Left cardiac atrium (tissue), 4 donors: ENCODE results near the gene EML4. TPM values are rescaled to one million over a fixed set of nuclear protein-coding genes. Genes with fewer than 3 reads are reported as not detected.

ENCODE experiments used
- ATAC-seq, 2 donors: fragments of 200-7000 bp; cut with Tn5 transposase; one replicate each; pipeline ENCODE4 v1.9.1; 2020; ENCODE audit warnings: mild to moderate bottlenecking in 2 of 2, moderate library complexity in 2 of 2
- DNase-seq: peaks from one replicate; pipeline ENCODE4 v3.0.0-alpha.2; 2020
- intact Hi-C, 2 donors: fragments of 100-400 bp; cut with DNase I; formaldehyde crosslinking; loops; one replicate each; pipeline versions ENCODE4 v1.14.1 to v1.15.1; 2022 to 2023
- total RNA-seq, 2 donors: library from RNA; stranded (reverse); fragmentation: NEBNext Ultra II Directional; extraction: Animal tissue kit (Norgen Biotek cat#: 25700); gene quantifications; one replicate each; pipeline ENCODE4 v1.2.1, GENCODE V29; 2021
- donor health status: DM: no; HTN: yes; CAD: no.
- donor health status: DM: no; HTN: yes; CAD: no; lungs with severe emphysema.
- donor health status: DM: yes; HTN: yes; CAD: no.
- donor health status: Dilated cardiomyopathy.

Gene EML4
- total RNA-seq, 2 donors from 2014 or later, result 8.5 to 12.4 TPM

- ATAC-seq (peak; percentile 84), DNase-seq (peak; percentile 22)
- intact Hi-C loops, result loop anchor here (2.0 to 5.0 kb wide), 2 partner anchors 141 to 142 kb away; no protein-coding TSS in a partner anchor
Measured at GRCh38 chr2:42238644-42239288, 69.6 kb downstream of the EML4 start.

- intact Hi-C loops, result loop anchor here (2.0 to 5.0 kb wide), 2 partner anchors 142 kb away; no protein-coding TSS in a partner anchor
- no peak for ATAC-seq
Measured at GRCh38 chr2:42239289-42239661, 70.1 kb downstream of the EML4 start.

GRCh38 chr2:42239811-42240210 is 70.7 kb downstream of the EML4 start:
- intact Hi-C loops, result loop anchor here (2.0 to 5.0 kb wide), 2 partner anchors 143 kb away; no protein-coding TSS in a partner anchor
- ATAC-seq (no peak), DNase-seq (no peak)

More at GRCh38 chr2:42239289-42239661, 70.1 kb downstream of the EML4 start:
- no peak for DNase-seq

DNA sequence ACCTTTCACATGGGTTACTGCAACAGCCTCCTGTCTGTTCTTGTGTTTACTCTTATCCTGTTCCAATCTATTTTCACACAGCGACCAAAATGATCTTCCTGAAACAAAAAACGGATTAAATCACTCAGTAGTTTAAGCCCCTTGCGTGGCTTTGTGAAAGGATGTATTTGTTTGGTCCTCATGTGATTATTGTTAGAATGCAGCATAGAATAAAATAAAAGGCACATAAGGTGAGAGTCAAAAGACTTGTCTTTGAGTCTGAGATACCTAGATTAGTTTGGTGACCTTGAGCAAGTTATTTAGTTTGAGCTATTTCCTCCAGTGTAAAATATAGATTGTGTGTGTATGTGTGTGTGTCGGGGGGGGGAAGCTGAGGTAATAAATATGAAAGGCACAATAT is 72.4 kb downstream of the EML4 start:
- no peak for DNase-seq
- intact Hi-C loops, result no loop called here
- ATAC-seq, result no peak

DNA sequence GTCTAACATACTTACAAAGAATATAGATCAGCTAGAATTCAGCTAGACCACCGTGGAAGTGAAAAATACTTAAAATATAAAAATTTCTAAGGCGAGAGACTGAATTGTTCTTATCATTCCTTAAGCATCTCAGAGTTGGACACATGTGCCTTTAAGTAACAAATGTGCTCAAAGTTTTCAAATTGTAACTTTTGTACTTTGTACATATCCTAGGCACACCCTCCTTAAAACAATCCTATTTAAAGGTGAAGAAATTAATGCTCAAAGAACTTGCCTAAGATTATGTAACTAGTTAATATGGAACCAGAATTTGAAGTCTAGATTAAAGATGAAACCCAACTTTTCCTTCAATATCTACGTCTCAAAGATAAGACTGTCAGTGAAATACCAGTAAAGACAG is 74.1 kb downstream of the EML4 start:
- no peak for DNase-seq

GRCh38 chr2:42244520-42244919 is 75.4 kb downstream of the EML4 start:
- ATAC-seq (no peak), DNase-seq (no peak)
- intact Hi-C loops, result no loop called here

More for the DNA sequence above, 74.1 kb downstream of the EML4 start:
- intact Hi-C loops, result no loop called here
- no peak for ATAC-seq

DNA sequence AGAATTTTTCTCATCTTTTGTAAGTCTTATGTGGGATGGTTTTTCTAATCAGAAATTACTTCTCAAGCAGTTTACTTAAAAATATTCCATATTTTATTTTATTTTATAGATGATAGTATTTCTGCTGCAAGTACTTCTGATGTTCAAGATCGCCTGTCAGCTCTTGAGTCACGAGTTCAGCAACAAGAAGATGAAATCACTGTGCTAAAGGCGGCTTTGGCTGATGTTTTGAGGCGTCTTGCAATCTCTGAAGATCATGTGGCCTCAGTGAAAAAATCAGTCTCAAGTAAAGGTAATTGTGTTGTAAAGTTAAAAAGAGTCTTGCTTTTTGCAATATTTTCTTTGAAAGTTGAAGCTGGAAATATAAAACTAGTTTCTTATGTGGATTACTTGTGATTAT is 76.2 kb downstream of the EML4 start:
- ATAC-seq (no peak), DNase-seq (no peak)
- intact Hi-C loops, result no loop called here

DNA sequence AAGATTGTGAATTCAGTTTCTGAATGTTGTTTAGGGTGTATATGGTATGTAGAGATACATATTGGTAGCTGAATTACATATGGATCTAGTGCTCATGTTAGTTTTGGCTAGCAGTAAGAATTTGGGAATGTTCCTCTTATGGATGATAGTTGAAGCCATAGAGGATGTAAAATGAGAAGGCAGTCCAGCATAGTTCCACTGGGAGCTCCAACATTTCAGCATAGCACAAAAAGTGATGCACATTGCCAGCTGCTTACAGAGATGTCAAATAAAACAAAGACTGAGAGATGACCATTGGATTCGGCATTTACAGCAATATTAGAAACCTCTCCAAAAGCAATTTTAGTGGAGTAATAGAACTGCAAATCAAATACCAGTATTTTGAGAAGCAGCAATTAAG is 77.4 kb downstream of the EML4 start:
- DNase-seq (no peak), ATAC-seq (no peak)
- intact Hi-C loops, result no loop called here

DNA sequence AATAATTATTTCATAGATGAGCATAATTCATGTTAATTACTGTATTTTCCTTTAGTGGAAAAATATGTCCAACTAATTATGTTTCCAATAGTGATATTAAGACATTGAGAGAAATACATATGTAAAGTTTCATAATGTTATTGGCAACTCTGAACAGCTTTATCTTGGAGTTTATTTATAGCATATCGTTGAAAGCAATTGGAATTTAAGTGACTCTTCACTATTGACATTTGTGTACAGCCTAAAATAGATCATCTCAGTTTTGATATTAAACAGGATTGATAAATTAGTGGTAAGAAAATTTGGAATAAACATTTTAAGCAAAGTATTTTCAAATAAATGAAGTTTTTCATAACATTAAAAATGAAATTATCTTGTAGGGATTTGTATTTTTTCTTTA is 79.7 kb downstream of the EML4 start:
- intact Hi-C loops, result no loop called here
- DNase-seq (no peak), ATAC-seq (no peak)

GRCh38 chr2:42249284-42249683 is 80.1 kb downstream of the EML4 start:
- intact Hi-C loops, result no loop called here
- no peak for ATAC-seq
- DNase-seq, result no peak

DNA sequence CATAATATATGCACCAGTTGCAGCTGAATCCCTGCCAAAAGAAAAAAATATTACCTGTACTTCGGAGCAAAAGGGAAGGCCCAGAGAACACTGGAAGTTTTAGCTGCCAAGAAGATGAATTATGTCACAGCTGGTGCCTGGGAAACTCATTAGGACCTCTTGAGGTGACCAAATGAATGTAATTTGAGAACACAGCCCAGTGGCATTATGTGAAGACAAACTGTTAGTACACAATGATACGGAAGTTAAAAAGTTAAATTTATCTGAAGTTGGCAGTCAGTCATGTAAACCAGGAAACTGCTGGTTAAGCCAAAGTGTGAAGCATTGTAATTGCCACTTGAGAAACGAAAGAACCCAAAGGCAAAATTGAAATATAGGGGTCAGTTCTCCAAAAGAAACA is 80.7 kb downstream of the EML4 start:
- DNase-seq, result no peak
- intact Hi-C loops, result no loop called here
- ATAC-seq, result peak; percentile 53 to 63

- ATAC-seq, result no peak
- no peak for DNase-seq
- intact Hi-C loops, result no loop called here
Measured at GRCh38 chr2:42250925-42251324, 81.8 kb downstream of the EML4 start.

DNA sequence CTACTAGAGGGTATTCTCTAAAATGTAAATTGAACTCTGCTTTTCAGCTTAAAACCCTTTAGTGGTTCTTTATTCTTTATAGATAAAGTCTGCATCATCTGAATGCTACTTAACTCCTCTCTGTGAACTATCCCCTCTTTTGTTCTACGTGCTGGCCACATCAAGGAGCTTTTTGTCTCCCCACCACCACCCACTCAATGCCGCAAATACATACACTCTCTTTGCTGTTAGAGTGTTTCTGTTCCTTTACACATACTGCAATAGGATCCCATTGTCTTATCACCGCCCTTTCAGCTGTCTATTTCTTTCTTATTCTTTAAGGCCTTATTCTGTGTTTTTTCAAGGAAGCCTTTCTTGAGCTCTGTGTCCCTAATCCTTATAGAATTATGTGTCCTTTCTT is 83.3 kb downstream of the EML4 start:
- no peak for DNase-seq
- ATAC-seq, result no peak
- intact Hi-C loops, result no loop called here

DNA sequence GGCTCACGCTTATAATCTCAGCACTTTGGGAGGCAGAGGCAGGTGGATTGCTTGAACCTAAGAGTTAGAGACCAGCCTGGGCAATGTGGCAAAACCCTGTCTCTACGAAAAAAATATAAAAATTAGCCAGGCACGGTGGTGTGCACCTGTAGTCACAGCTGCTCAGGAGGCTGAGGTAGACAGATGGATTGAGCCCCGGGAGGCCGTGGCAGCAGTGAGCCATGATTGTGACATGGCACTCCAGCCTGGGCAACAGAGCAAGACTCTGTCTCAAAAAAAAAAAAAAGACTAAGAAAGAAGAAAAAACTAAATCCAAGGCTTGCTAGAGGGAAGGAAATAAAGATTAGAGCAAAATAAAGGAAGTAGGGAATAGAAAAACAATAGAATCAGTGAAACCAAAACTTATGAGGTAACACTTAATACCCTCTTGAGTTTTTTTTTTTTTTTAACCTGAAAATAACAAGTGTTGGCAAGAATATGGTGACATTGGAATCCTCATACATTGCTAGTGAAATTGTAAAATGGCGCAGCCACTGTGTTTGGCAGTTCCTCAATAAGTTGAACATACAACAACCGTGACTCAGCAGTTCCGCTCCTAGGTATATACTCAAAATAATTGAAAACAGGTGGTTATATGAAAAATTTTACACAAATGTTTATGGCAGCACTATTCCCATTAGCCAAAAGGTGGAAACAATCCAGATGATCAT is 85.2 kb downstream of the EML4 start:
- intact Hi-C loops, result no loop called here
- ATAC-seq, result no peak
- DNase-seq, result no peak

- DNase-seq (no peak), ATAC-seq (peak in 1 of 2 donors; percentile 63)
- intact Hi-C loops, result no loop called here
Measured at GRCh38 chr2:42256505-42256904, 87.4 kb downstream of the EML4 start.

- ATAC-seq, result no peak
- DNase-seq, result no peak
- intact Hi-C loops, result no loop called here
Measured at GRCh38 chr2:42261518-42262195, 92.5 kb downstream of the EML4 start.

GRCh38 chr2:42266236-42266635 is 97.1 kb downstream of the EML4 start:
- DNase-seq (no peak), ATAC-seq (no peak)
- intact Hi-C loops, result no loop called here

- intact Hi-C loops, result no loop called here
- no peak for ATAC-seq
- DNase-seq, result no peak
Measured at GRCh38 chr2:42267530-42267929, 98.4 kb downstream of the EML4 start.

DNA sequence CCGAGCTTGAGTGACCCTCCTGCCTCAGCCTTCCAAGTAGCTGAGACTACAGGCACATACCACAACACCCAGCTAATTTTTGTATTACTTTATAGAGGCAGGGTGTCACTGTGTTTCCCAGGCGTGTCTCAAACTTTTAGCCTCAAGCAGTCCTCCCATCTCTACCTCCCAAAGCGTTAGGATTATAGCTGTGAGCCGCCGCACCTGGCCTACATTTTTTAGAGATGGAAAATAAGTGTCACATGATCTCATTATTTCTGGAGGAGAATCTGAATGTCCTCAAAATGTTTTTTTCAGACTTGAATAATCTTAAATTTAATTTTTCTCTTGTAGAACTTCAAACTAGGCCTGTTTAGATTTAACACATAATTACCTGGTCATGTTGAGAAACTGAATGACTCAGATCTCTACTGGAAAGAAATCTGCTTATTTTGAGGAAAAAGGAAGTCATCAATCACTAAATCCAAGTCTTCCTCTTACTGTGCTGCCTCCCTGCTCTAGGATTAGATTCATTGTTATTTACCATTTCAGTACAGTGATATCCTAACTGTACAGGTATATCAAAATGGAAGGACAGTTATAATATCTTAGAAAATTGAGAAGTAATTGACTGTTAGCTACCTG is 99.5 kb downstream of the EML4 start:
- intact Hi-C loops, result no loop called here
- no peak for DNase-seq
- ATAC-seq, result no peak

- intact Hi-C loops, result no loop called here
- DNase-seq, result no peak
Measured at GRCh38 chr2:42270757-42271156, 101.6 kb downstream of the EML4 start.

More at GRCh38 chr2:42270757-42271156, 101.6 kb downstream of the EML4 start:
- no peak for ATAC-seq
